Mononuclear cell (primary cell): ENCODE measurements around the gene LRMDA. TPM values are rescaled to one million over a fixed set of nuclear protein-coding genes. Genes with fewer than 3 reads are reported as not detected.

Source experiments
- H3K27me3 ChIP-seq: 2 replicates; pipeline ENCODE4 v1.6.0; 2011; ENCODE audit warnings: low read length, control low read depth; ENCODE audit not compliant: insufficient read depth
- H3K4me1 ChIP-seq: 2 replicates; pipeline ENCODE4 v1.5.1; 2011; ENCODE audit warnings: mild to moderate bottlenecking, low read length, control low read depth; ENCODE audit not compliant: insufficient read depth
- H3K4me3 ChIP-seq: 2 replicates; pipeline ENCODE4 v1.5.1; 2011; ENCODE audit warnings: mild to moderate bottlenecking, low read length, moderate library complexity
- H3K9me3 ChIP-seq: 2 replicates; pipeline ENCODE4 v1.5.1; 2011; ENCODE audit warnings: low read depth, mild to moderate bottlenecking, control low read depth, low read length
- total RNA-seq: library from RNA; depleted of rRNA; stranded (reverse); fragments of >200 nt; gene quantifications from one replicate; pipeline ENCODE4 v1.2.3, GENCODE V29; 2012

The LRMDA gene
- total RNA-seq, 1 donor, result 7.6 TPM

GRCh38 chr10:75865413-75866299, 434.2 kb downstream of the LRMDA start:
- H3K4me3 ChIP-seq, result no peak overlapping the region
- no peaks in the 10 kb centered on the region for H3K9me3 ChIP-seq
- no peaks in the 10 kb centered on the region for H3K27me3 ChIP-seq
- H3K4me1 ChIP-seq, result no peaks in the 10 kb centered on the region

DNA sequence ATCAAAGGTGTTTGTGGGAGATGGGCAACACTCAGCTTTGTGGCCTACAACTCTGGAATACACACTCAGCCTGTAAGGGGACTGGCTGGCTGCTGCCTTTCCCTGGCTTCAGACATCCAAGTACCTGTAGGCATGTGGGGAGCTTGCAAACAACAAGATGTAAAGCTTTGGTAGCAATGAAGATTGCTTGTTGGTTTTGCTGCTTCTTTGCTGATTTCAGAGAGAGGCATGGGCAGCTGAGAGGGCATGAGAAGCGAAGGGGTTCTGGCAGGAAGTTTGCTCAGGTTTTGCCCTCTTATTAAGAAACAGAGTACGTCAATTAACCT, 434.8 kb downstream of the LRMDA start:
- no peak overlapping the region for H3K4me3 ChIP-seq
- H3K9me3 ChIP-seq, result no peaks in the 10 kb centered on the region
- no peaks in the 10 kb centered on the region for H3K27me3 ChIP-seq
- H3K4me1 ChIP-seq, result no peaks in the 10 kb centered on the region

DNA sequence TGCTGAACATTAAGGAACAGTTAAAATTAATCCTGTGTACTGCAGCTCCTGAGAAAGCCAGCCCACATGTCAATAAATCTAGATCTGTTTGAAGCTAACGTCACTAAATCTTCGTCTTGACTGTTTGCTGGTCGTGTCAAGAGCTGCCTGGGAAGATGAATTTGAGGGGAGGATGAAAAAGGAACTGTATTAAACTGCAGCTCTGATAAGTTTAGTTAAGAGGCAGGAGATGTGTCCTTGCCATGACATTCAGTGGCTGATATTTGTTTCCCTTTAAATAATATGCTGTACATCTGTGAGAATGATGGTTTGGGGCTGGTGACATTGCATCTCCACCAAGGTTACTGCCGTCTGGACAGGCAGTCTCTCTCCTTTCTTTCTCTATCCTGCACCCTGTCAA, 435.3 kb downstream of the LRMDA start:
- no peak overlapping the region for H3K4me3 ChIP-seq
- no peaks in the 10 kb centered on the region for H3K27me3 ChIP-seq
- no peaks in the 10 kb centered on the region for H3K4me1 ChIP-seq
- H3K9me3 ChIP-seq, result no peaks in the 10 kb centered on the region

- H3K27me3 ChIP-seq, result no peaks in the 10 kb centered on the region
- H3K4me3 ChIP-seq, result no peak overlapping the region
- H3K4me1 ChIP-seq, result no peaks in the 10 kb centered on the region
- no peaks in the 10 kb centered on the region for H3K9me3 ChIP-seq
These were observed 437.1 kb downstream of the LRMDA start for GRCh38 chr10:75868574-75868973.

DNA sequence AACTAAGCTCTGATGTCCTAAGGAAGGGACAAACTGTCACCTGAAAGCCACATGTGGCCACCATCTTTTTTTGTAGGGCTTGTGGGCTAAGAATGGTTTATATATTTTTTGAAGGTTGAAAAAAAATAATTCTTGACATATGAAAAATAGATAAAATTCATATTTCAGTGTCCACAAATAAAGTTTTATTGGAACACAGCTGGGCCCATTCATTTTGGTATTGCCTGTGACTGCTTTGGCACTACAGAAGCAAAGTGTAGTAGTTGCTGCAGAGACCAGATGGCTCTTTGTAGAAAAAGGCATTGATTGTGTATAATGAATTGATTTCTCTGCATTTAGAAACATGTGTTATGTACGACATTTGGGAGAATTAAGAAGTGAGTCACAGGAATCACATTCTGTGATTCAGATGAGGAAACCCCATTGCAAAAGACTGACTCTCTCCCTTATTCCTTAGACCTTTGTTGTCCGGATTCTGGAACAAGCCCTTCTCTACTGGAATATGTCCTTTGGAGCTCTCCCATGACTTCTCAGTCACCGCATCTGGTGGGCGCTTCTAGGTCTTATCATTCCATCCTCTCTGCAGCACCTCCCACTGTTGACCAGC, 438.7 kb downstream of the LRMDA start:
- Histone ChIP-seq H3K27me3 (no peaks in the 10 kb centered on the region), H3K9me3 (no peaks in the 10 kb centered on the region), H3K4me3 (no peak overlapping the region), H3K4me1 (no peaks in the 10 kb centered on the region)

DNA sequence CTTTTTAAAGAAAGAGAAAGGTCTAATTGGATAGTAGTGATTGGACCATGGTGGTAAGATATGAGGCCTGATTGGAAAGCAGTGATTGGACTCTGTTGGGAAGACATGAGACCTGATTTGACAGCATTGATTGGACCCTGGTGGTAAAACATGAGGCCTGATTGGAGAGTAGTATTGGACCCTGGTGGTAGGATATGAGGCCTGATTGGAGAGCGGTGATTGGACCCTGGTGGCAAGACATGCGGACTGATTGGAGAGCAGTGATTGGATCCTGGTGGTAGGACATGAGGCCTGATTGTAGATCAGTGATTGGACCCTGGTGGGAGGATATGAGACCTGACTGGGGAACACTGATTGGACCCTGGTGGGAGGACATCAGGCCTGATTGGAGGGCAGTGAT, 444.3 kb downstream of the LRMDA start:
- Histone ChIP-seq H3K4me3 (no peak overlapping the region), H3K9me3 (no peaks in the 10 kb centered on the region), H3K4me1 (no peaks in the 10 kb centered on the region), H3K27me3 (no peaks in the 10 kb centered on the region)

DNA sequence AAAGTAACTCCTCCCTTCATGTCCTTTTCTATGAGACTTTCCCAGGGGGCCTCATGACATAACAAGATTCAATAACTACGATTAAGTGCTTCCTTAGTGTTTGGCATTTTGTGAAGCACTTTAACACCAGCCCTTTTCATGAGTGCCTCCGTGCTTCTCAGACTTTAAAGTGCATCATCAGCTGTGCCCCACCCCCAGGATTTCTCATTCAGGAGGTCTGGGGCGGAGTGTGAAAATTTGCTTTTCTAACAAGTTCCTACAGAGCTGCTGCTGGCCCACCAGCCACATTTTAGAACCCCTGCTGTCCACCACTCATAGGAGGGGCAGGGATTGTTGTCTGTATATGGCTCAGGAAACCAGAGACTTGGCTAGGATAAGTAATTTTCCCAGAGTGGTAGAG, 445.3 kb downstream of the LRMDA start:
- H3K4me1 ChIP-seq, result no peaks in the 10 kb centered on the region
- no peaks in the 10 kb centered on the region for H3K9me3 ChIP-seq
- no peak overlapping the region for H3K4me3 ChIP-seq
- H3K27me3 ChIP-seq, result no peaks in the 10 kb centered on the region

- no peak overlapping the region for H3K4me3 ChIP-seq
- H3K9me3 ChIP-seq, result no peaks in the 10 kb centered on the region
- H3K27me3 ChIP-seq, result no peaks in the 10 kb centered on the region
- no peaks in the 10 kb centered on the region for H3K4me1 ChIP-seq
These were observed 446.5 kb downstream of the LRMDA start for GRCh38 chr10:75877877-75878276.

GRCh38 chr10:75878586-75878985, 447.2 kb downstream of the LRMDA start:
- Histone ChIP-seq H3K4me1 (no peaks in the 10 kb centered on the region), H3K27me3 (no peaks in the 10 kb centered on the region), H3K9me3 (no peaks in the 10 kb centered on the region), H3K4me3 (no peak overlapping the region)

GRCh38 chr10:75880031-75880775, 448.8 kb downstream of the LRMDA start:
- H3K27me3 ChIP-seq, result no peaks in the 10 kb centered on the region
- no peaks in the 10 kb centered on the region for H3K9me3 ChIP-seq
- no peak overlapping the region for H3K4me3 ChIP-seq
- no peaks in the 10 kb centered on the region for H3K4me1 ChIP-seq

- Histone ChIP-seq H3K4me3 (no peak overlapping the region), H3K4me1 (no peaks in the 10 kb centered on the region), H3K27me3 (no peaks in the 10 kb centered on the region), H3K9me3 (no peaks in the 10 kb centered on the region)
These were observed 452.0 kb downstream of the LRMDA start for GRCh38 chr10:75883081-75884072.

- Histone ChIP-seq H3K27me3 (no peaks in the 10 kb centered on the region), H3K4me3 (no peak overlapping the region), H3K9me3 (no peaks in the 10 kb centered on the region), H3K4me1 (no peaks in the 10 kb centered on the region)
These were observed 453.4 kb downstream of the LRMDA start for GRCh38 chr10:75884808-75885207.

GRCh38 chr10:75887369-75887768, 455.9 kb downstream of the LRMDA start:
- no peaks in the 10 kb centered on the region for H3K4me1 ChIP-seq
- H3K9me3 ChIP-seq, result no peaks in the 10 kb centered on the region
- no peak overlapping the region for H3K4me3 ChIP-seq
- no peaks in the 10 kb centered on the region for H3K27me3 ChIP-seq

- H3K9me3 ChIP-seq, result no peaks in the 10 kb centered on the region
- no peaks in the 10 kb centered on the region for H3K4me1 ChIP-seq
- no peaks in the 10 kb centered on the region for H3K27me3 ChIP-seq
- H3K4me3 ChIP-seq, result no peak overlapping the region
These were observed 456.7 kb downstream of the LRMDA start for GRCh38 chr10:75887992-75888680.
